ENCODE results near the gene FOXA3.

GRCh38 chr19:45814851-45815480 is 49.2 kb upstream of the FOXA3 start, which contains the start of gene RSPH6A:
- TF ChIP-seq CTCF (IDR thresholded peaks at IDR 0.05) (no peak), POLR2A (IDR thresholded peaks at IDR 0.05) (no peak)
